HTERT RPE-1 (cell line): ENCODE measurements around the gene CCDC141.
"Not testable (repeated sequence)": the region's sequence is repeated elsewhere in the genome, so short reads cannot be mapped to it uniquely, and the experiment has no call there.

Experiments used
- in situ Hi-C: fragments of 300-500 bp; cut with MboI; formaldehyde crosslinking; loops from 4 replicates; pipeline ENCODE4 v1.14.3; 2020; ENCODE audit warnings: low sequenced_read_pairs

The CCDC141 gene

DNA sequence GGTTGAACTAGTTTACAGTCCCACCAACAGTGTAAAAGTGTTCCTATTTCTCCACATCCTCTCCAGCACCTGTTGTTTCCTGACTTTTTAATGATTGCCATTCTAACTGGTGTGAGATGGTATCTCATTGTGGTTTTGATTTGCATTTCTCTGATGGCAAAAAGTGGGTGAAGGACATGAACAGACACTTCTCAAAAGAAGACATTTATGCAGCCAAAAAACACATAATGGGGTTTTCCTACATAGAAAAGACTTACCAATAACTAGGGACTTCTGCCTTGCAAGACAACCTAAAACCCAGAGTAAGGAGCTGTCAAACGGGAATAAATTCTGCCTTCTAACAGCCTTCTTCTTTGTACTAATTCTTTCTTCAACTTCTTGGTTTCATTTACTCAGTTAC, 4.3 kb downstream of the CCDC141 start:
- in situ Hi-C loops = not testable (repeated sequence)

DNA sequence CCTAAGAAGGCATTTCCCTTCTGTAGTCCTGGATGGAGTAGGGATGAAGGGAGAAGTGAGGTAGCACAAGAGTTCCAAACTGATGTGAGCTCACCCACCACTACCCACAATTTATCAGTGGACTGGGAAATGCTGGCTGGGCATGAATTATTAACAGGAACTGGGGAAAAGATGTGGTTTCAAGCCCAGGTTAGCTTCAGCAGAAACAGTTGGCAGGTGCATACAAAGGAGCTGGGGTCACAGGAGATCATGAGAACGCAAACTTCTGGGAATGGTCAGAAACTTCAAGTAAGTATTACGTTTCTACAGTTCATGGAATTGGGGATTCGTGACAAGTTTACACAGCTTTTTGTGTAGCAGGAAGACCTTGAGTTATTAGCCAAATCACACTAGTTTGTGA, 5.4 kb downstream of the CCDC141 start:
- in situ Hi-C loops = no loop called here

GRCh38 chr2:179037807-179038206, 12.1 kb downstream of the CCDC141 start:
- in situ Hi-C loops = no loop called here

DNA sequence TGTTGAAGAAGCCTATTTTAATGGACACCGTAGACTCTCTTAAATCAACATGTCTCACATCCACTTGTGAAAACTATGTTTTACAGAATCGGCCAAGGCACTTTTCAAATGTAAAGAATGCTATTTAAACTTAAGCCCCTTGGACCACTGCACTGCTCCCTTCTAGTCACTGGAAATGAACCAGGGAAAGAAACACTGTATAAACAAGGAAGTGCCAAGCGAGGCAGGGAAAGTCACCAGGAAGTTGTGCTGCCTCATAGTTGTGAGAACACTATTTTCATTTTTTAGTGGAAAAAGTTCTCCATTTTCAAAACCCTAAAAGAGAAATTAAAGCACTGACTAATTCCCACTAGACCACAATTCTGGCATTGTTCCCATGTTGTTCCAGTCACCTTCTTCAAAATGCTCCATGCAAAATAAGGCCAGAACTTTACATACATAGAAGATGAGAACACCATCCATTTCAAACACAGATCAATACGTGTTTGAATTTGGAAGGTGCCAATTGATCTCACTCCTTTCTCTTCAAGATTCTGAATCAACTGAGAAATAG, 13.5 kb downstream of the CCDC141 start:
- in situ Hi-C loops = no loop called here

GRCh38 chr2:179031731-179032408, 18.1 kb downstream of the CCDC141 start:
- in situ Hi-C loops = no loop called here

- in situ Hi-C loops = no loop called here
Measured at GRCh38 chr2:179024445-179024844, 25.5 kb downstream of the CCDC141 start.

- in situ Hi-C loops = no loop called here
Measured at GRCh38 chr2:179022685-179023084, 27.3 kb downstream of the CCDC141 start.

- in situ Hi-C loops = no loop called here
Measured at GRCh38 chr2:179021258-179021657, 28.7 kb downstream of the CCDC141 start.

DNA sequence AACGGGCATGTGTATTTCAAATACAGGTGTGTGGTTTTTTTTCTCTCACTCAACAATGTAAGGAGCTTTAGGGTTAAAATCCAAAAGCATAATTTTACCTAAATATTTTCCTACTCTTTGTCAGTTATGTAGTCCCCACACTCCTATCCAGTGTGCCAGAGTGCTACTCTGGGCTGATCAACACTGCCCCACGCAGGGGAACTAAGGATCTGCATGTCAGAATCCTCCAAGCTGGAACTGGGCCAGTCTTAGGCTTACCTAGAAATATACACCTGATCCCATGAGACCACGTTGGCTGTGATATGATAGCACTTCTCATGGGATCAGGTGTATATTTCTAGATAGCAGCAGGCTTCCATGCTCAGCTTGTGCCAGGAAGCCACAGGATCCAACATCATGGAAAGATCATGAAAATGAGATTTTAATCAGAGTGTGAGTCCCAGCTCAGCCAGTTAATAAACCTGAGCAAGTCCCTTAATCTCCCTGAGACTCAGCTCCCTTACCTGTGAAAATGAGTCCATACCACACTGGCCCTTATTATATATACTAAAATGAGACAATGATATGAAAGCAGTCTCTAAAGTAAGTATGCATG, 29.7 kb downstream of the CCDC141 start:
- in situ Hi-C loops = no loop called here

DNA sequence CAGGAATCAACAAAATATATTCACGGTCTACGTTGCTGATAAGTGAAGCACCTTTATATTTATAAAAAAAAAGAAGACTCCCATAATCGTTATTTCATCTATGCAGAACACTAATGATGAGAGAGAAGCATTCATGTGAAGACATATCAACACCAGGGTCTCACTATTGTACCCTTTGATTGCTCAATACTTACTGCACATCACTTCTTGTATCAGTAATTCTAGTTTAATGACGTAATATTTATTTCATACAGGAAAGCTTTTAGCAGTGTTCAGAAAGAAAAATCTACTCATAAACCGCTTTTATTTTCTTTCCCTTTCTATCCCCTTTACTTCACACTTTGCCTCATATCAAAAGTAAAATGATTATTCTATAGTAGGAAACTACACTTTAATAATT, 30.7 kb downstream of the CCDC141 start:
- in situ Hi-C loops = no loop called here

- in situ Hi-C loops = no loop called here
Measured at GRCh38 chr2:179017773-179018357, 32.1 kb downstream of the CCDC141 start.

- in situ Hi-C loops = not testable (repeated sequence)
Measured at GRCh38 chr2:179014189-179014588, 35.7 kb downstream of the CCDC141 start.

GRCh38 chr2:179005976-179006375, 44.0 kb downstream of the CCDC141 start:
- in situ Hi-C loops = no loop called here

DNA sequence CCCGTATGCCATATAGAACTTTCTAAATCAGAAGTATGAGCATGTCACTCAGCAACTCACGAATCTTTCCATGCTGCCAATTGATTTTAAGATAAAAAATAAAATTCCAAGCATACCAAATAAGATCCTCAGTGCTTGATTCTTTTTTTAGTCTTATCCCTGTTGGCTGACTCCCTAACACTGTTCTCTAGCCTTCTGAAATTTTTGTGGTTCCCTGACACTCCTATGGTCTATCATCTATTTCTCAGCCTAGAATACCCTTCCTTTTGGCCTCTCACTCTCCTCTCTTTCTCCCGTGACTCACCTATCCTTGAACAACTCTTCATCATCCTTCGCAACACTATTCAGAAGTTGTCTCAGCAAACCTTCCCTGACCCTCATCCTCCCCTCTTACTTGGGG, 50.5 kb downstream of the CCDC141 start:
- in situ Hi-C loops = no loop called here

DNA sequence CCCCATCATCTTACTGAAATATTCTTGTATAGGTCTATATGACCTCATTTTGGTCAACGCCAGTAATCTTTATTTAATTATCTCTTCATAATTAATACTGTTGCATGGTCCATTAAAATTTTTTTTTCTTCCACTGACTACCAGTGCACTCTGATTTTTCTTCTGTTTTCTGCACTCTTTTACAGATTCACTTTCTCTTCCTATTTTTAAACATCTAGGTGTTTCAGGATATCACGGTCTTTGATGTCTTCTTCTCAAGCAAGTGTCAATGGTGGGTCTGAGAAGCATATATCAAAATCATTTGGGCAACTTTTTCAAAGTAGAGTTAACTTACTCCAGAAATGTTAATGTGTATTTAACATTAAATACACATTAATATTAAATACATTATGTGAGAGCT, 51.4 kb downstream of the CCDC141 start:
- in situ Hi-C loops = no loop called here

DNA sequence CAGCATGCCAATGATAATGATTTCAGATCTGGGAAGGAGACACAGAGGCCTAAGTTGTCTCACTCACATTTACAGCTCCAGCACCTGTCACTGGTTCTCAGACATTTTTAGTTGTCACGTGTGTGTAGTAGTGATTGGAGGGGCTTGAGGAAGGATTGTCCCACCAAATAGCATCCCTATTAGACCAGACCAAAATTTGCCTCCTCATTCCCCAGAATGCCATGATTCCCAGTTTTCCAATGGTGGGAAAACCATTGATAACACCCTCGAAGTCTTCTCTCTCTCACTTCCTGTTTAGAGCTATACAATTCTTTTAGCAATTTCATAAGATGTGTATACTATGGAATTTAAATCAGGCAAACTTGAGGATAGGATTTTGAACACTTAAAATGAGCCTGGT, 52.5 kb downstream of the CCDC141 start:
- in situ Hi-C loops = no loop called here

DNA sequence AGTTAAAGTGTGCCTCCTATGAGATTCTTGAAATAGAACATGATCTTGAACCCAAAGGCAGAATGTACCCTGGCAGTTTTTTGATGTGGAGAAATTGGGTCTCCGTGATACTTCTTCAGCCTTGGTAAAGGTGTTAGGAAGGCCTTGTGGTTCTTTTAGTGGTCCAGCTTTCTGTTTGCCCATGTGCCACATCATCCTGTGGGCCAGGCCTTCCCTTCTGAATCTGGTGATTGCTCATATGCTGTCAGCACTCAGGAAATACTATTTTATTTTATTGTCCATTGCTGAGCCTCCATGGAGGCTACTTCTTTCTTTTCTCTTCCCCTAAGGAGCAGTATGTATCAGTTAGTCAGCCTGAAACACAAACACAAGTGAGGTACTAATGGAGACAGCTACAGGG, 52.9 kb downstream of the CCDC141 start:
- in situ Hi-C loops = no loop called here

- in situ Hi-C loops = no loop called here
Measured at GRCh38 chr2:178994264-178994663, 55.7 kb downstream of the CCDC141 start.

DNA sequence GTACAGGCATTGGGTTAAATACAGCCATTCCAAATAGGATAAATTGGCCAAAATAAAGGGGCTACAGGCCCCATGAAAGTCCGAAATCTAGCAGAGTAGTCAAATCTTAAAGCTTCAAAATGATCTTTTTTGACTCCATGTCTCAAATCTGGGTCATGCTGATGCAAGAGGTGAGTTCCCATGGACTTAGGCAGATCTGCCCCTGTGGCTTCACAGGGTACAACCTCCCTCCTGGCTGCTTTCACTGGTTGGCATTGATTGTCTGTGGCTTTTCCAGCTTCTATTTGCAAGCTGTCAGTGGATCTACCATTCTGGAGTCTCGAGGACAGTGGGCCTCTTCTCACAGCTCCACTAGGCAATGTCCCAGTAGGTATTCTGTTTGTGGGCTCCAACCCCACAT, 56.1 kb downstream of the CCDC141 start:
- in situ Hi-C loops = no loop called here

- in situ Hi-C loops = not testable (repeated sequence)
Measured at GRCh38 chr2:178992719-178993118, 57.2 kb downstream of the CCDC141 start.

DNA sequence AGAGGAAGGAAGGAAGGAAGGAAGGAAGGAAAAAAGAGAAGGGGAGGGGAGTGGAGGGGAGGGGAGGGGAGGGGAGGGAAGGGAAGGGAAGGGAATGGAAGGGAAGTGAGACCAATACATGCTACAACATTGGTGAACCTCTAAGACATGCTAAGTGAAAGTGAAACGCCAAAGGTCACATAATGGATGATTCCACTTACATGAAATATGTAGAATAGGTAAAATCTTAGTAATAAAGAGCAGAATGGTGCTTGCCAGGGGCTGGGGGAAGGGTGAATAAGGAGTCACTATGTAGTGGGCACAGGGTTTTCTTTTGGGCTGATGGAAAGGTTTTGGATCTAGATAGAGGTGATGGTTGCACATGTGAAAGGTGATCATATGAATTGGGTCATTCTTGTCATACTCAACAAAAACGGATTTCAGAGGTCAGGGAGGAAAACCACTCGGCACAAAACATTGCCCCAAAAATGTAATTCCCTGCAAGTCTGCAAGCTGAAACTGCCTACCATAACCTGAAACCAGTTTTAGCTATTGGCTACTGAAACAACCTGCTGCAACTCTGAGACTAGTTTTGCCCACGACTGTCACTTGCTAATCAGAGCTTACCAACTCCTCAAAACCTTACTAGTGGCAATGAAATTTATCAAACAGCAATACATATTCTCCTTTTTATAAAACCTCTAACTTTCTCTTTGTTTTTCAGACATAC, 59.2 kb downstream of the CCDC141 start:
- in situ Hi-C loops = no loop called here

GRCh38 chr2:178989424-178989823, 60.5 kb downstream of the CCDC141 start:
- in situ Hi-C loops = not testable (repeated sequence)
